Stimulated activated CD8-positive, alpha-beta memory T cell treated with anti-CD3 and anti-CD28 coated beads, Interleukin-15, amount 100 ng/mL, for 24 hours (primary cell): Measurements from ENCODE around the gene LHFPL2.

Experiments used
- DNase-seq: peaks from one replicate; pipeline ENCODE4 v3.0.0-alpha.2; 2020; ENCODE audit warnings: low read depth

The LHFPL2 gene

GRCh38 chr5:78567617-78568016 is 81.0 kb downstream of the LHFPL2 start:
- no peak for DNase-seq

GRCh38 chr5:78566747-78567425 is 81.7 kb downstream of the LHFPL2 start:
- no peak for DNase-seq

- DNase-seq: no peak
Measured at GRCh38 chr5:78565395-78565794, 83.2 kb downstream of the LHFPL2 start.

GRCh38 chr5:78563621-78564020 is 85.0 kb downstream of the LHFPL2 start:
- no peak for DNase-seq

GRCh38 chr5:78562714-78563330 is 85.8 kb downstream of the LHFPL2 start:
- no peak for DNase-seq

- no peak for DNase-seq
Measured at GRCh38 chr5:78562001-78562400, 86.6 kb downstream of the LHFPL2 start.

- DNase-seq: no peak
Measured at GRCh38 chr5:78561261-78561660, 87.3 kb downstream of the LHFPL2 start.

GRCh38 chr5:78560000-78560855 is 88.3 kb downstream of the LHFPL2 start:
- DNase-seq: no peak

GRCh38 chr5:78557601-78558000 is 91.0 kb downstream of the LHFPL2 start:
- no peak for DNase-seq

- DNase-seq: no peak
Measured at GRCh38 chr5:78555870-78556269, 92.7 kb downstream of the LHFPL2 start.

- DNase-seq: no peak
Measured at GRCh38 chr5:78554670-78555069, 93.9 kb downstream of the LHFPL2 start.

GRCh38 chr5:78553580-78554353 is 94.8 kb downstream of the LHFPL2 start:
- no peak for DNase-seq

GRCh38 chr5:78552729-78553342 is 95.7 kb downstream of the LHFPL2 start:
- no peak for DNase-seq

GRCh38 chr5:78550891-78551290 is 97.7 kb downstream of the LHFPL2 start:
- DNase-seq: no peak

- DNase-seq: no peak
Measured at GRCh38 chr5:78549043-78549442, 99.5 kb downstream of the LHFPL2 start.

GRCh38 chr5:78547731-78548615 is 100.6 kb downstream of the LHFPL2 start:
- DNase-seq: no peak

GRCh38 chr5:78547183-78547582 is 101.4 kb downstream of the LHFPL2 start:
- no peak for DNase-seq

GRCh38 chr5:78546276-78546996 is 102.1 kb downstream of the LHFPL2 start:
- no peak for DNase-seq

GRCh38 chr5:78545406-78545805 is 103.2 kb downstream of the LHFPL2 start:
- DNase-seq: no peak

GRCh38 chr5:78544561-78545201 is 103.9 kb downstream of the LHFPL2 start:
- no peak for DNase-seq
